OCI-LY1 (cell line): Measurements from ENCODE around the gene PLCD1.

Experiments
- EZH2 ChIP-seq: fragments of 200-600 bp; sonication (generic), shearing (Covaris generic); IDR thresholded peaks from 2 replicates; pipeline ENCODE4 v1.8.0; 2017; ENCODE audit warnings: borderline replicate concordance, mixed run types, mild to moderate bottlenecking, antibody characterized with exemption, low read length, moderate library complexity, mixed read lengths
- TF ChIP-seq, protein P1 (sequence below): fragments of 200-600 bp; sonication (generic), shearing (Covaris generic); IDR thresholded peaks from 2 replicates; pipeline ENCODE4 v1.5.1; 2017; ENCODE audit warnings: mild to moderate bottlenecking, antibody characterized with exemption, low read length, moderate library complexity, mixed read lengths

DNA sequence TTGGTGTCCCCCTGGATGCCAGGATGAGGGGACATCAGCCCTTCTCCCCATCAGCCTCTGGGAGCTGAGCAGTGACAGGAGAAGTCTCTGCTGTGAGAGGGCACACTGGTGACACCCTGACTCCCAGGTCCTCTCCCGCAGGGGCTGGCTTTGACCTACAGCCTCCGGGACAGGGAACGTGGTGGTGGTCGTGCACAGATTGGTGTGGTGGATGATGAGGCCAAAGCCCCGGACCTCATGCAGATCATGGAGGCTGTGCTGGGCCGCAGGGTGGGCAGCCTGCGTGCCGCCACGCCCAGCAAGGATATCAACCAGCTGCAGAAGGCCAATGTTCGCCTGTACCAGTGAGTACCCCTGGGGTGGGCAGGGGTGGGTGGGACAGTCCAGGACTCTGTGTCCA is 32.1 kb downstream of the PLCD1 start:
- TF ChIP-seq, protein P1, sequence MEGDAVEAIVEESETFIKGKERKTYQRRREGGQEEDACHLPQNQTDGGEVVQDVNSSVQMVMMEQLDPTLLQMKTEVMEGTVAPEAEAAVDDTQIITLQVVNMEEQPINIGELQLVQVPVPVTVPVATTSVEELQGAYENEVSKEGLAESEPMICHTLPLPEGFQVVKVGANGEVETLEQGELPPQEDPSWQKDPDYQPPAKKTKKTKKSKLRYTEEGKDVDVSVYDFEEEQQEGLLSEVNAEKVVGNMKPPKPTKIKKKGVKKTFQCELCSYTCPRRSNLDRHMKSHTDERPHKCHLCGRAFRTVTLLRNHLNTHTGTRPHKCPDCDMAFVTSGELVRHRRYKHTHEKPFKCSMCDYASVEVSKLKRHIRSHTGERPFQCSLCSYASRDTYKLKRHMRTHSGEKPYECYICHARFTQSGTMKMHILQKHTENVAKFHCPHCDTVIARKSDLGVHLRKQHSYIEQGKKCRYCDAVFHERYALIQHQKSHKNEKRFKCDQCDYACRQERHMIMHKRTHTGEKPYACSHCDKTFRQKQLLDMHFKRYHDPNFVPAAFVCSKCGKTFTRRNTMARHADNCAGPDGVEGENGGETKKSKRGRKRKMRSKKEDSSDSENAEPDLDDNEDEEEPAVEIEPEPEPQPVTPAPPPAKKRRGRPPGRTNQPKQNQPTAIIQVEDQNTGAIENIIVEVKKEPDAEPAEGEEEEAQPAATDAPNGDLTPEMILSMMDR: no peak
- no peak for TF ChIP-seq EZH2
